ENCODE measurements around the gene C1orf52. TPM values are rescaled to one million over a fixed set of nuclear protein-coding genes. Genes with fewer than 3 reads are reported as not detected.

C1orf52 gene
- total RNA-seq, 1 experiment from 2014 or later, result 51.6 TPM

GRCh38 chr1:85264150-85264549 lies 4.7 kb upstream of the C1orf52 start:
- ChIA-PET POLR2A (interaction anchor here (1.3 kb wide), 1 partner anchor 11 kb away, joined by 3 read pairs; no protein-coding TSS in a partner anchor), CTCF (no interaction called here)
- BruUV-seq (replicated peaks), result no TSS peak
- no peak for TF ChIP-seq SIN3A (IDR thresholded peaks at IDR 0.05; ENCODE audit: borderline replicate concordance, insufficient read depth, low read depth, low read length)
- TF ChIP-seq TCF7L2 (IDR thresholded peaks at IDR 0.05; ENCODE audit: low read depth, low read length), result no peak
- no peak for TF ChIP-seq POLR2AphosphoS5 (IDR thresholded peaks at IDR 0.05; ENCODE audit: low read depth, low read length)
- no peak for TF ChIP-seq REST (IDR thresholded peaks at IDR 0.05; ENCODE audit: insufficient read depth in 1 of 2, low read depth in 2 of 2, low read length in 1 of 2)
- Histone ChIP-seq H3K4me1 (ENCODE audit: control insufficient read depth, insufficient read depth, low read length) (peaks cover 4% of the 10 kb centered on the region; the same call in 1 of the 2 replicates), H3K9me3 (ENCODE audit: control insufficient read depth, insufficient read depth, low read depth, low read length) (peaks cover 22% of the 10 kb centered on the region; the same call in 1 of the 2 replicates), H3K27me3 (ENCODE audit: control insufficient read depth, insufficient read depth, low read length) (no peaks in the 10 kb centered on the region), H3K27ac (ENCODE audit: low read length) (no peak overlapping the region), H3K36me3 (ENCODE audit: control insufficient read depth, insufficient read depth, low read length) (peaks cover 30% of the 10 kb centered on the region), H3K4me3 (ENCODE audit: low read depth in 2 of 2, low read length in 2 of 2) (no peak overlapping the region)
- DNase-seq (ENCODE audit: low read depth, low spot score) (no peak), ATAC-seq (no peak)
- intact Hi-C loops (cut with micrococcal nuclease; ENCODE audit: unreplicated experiment), result no loop called here
- in situ Hi-C loops (cut with HindIII; ENCODE audit: low pct_unique_long_range_greater_than_20kb, low sequenced_read_pairs), result no loop called here

GRCh38 chr1:85262985-85263384 lies 3.5 kb upstream of the C1orf52 start:
- Histone ChIP-seq H3K27ac (ENCODE audit: low read length) (no peak overlapping the region), H3K27me3 (ENCODE audit: control insufficient read depth, insufficient read depth, low read length) (no peaks in the 10 kb centered on the region), H3K36me3 (ENCODE audit: control insufficient read depth, insufficient read depth, low read length) (peaks cover 30% of the 10 kb centered on the region), H3K4me1 (ENCODE audit: control insufficient read depth, insufficient read depth, low read length) (peaks cover 5% of the 10 kb centered on the region; the same call in 1 of the 2 replicates), H3K4me3 (ENCODE audit: low read depth in 2 of 2, low read length in 2 of 2) (no peak overlapping the region), H3K9me3 (ENCODE audit: control insufficient read depth, insufficient read depth, low read depth, low read length) (peaks cover 22% of the 10 kb centered on the region; the same call in 1 of the 2 replicates)
- TF ChIP-seq TCF7L2 (IDR thresholded peaks at IDR 0.05; ENCODE audit: low read depth, low read length), result no peak
- TF ChIP-seq POLR2AphosphoS5 (IDR thresholded peaks at IDR 0.05; ENCODE audit: low read depth, low read length), result no peak
- TF ChIP-seq CTCF (IDR thresholded peaks at IDR 0.05), result no peak
- no peak for TF ChIP-seq REST (IDR thresholded peaks at IDR 0.05; ENCODE audit: insufficient read depth in 1 of 2, low read depth in 2 of 2, low read length in 1 of 2)
- no peak for TF ChIP-seq SIN3A (IDR thresholded peaks at IDR 0.05; ENCODE audit: borderline replicate concordance, insufficient read depth, low read depth, low read length)
- POLR2A ChIA-PET, result interaction anchor here (1.3 kb wide), 1 partner anchor 13 kb away, joined by 3 read pairs; no protein-coding TSS in a partner anchor
- DNase-seq (ENCODE audit: low read depth, low spot score) (no peak), ATAC-seq (no peak)
- in situ Hi-C loops (cut with HindIII; ENCODE audit: low pct_unique_long_range_greater_than_20kb, low sequenced_read_pairs) (no loop called here), intact Hi-C loops (cut with micrococcal nuclease; ENCODE audit: unreplicated experiment) (no loop called here)
- CTCF ChIA-PET, result interaction anchor here (0.6 kb wide), 1 partner anchor 322 kb away, joined by 4 read pairs; no protein-coding TSS in a partner anchor
- BruUV-seq (replicated peaks), result no TSS peak
